GM13977 (cell line): Measurements from ENCODE around the gene GPR132.
"Not testable (repeated sequence)": the region's sequence is repeated elsewhere in the genome, so short reads cannot be mapped to it uniquely, and the experiment has no call there.

ENCODE experiments used
- DNase-seq: peaks from one replicate; pipeline ENCODE4 v3.0.0; 2012; ENCODE audit warnings: low spot score
- in situ Hi-C: fragments of 300-500 bp; cut with MboI; formaldehyde crosslinking; loops from one replicate; pipeline ENCODE4 v1.12.0; 2022; ENCODE audit warnings: low sequenced_read_pairs, low pct_unique_long_range_greater_than_20kb, mixed read lengths, inconsistent platforms; ENCODE audit not compliant: unreplicated experiment
- TF ChIP-seq, protein P1 (sequence below): IDR thresholded peaks from 2 replicates; pipeline ENCODE4 v1.5.1; 2012; ENCODE audit warnings: mild to moderate bottlenecking, control low read depth; ENCODE audit not compliant: insufficient read depth; ENCODE audit errors: extremely low read depth, missing control alignments

GPR132 gene

DNA sequence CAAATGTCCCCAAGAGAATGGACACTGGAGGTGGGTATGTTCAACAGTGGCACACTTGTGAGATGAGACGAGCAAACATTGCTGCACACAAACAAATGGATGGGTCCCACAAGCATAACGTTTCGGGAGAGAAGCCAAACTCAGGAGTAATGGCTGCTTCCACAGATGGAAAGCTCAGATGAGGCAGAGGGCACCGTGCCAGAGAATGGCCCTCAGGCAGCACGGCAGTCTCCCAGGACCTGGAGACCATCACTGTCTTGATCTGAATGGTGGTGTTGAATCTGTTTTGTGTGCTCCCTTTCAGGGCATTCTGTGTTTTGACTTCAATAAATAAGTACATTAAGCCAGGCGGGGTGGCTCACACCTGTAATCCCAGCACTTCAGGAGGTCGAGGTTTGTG lies 35.8 kb downstream of the GPR132 start:
- TF ChIP-seq, protein P1, sequence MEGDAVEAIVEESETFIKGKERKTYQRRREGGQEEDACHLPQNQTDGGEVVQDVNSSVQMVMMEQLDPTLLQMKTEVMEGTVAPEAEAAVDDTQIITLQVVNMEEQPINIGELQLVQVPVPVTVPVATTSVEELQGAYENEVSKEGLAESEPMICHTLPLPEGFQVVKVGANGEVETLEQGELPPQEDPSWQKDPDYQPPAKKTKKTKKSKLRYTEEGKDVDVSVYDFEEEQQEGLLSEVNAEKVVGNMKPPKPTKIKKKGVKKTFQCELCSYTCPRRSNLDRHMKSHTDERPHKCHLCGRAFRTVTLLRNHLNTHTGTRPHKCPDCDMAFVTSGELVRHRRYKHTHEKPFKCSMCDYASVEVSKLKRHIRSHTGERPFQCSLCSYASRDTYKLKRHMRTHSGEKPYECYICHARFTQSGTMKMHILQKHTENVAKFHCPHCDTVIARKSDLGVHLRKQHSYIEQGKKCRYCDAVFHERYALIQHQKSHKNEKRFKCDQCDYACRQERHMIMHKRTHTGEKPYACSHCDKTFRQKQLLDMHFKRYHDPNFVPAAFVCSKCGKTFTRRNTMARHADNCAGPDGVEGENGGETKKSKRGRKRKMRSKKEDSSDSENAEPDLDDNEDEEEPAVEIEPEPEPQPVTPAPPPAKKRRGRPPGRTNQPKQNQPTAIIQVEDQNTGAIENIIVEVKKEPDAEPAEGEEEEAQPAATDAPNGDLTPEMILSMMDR, result no peak
- DNase-seq, result no peak
- in situ Hi-C loops, result loop anchor here (25.0 kb wide), 1 partner anchor 267 kb away; the partner anchor contains the start of gene SIVA1

DNA sequence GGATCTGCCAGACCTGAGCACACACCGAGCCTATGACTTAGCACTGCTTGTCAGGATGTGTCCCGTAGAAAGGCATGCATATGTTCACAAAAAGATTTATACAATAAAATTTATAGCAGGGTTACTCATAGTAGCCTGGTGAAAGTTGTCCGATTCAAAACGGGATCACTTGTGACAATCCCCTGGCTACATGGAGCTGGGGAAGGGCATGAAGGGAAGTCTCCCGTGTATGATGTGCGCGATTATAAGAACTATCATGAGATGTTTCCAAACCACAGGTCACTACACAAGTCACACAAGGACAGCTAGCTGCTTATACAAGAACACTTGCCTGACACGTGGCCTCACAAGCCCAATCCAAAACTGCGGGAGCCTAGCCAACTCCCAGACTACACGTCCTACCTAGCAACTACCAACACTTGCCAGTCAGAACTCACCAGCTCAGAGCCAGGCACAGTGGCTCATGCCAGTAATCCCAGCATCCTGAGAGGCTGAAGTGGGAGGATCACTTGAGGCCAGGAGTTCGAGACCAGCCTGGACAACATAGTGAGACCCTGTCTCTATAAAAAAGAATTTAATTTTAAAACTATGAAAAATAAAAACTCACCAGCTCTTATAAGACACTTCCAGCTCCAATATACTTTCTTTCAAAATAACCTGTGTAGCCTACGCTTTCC lies 36.8 kb downstream of the GPR132 start:
- in situ Hi-C loops, result loop anchor here (25.0 kb wide), 1 partner anchor 266 kb away; the partner anchor contains the start of gene SIVA1
- no peak for DNase-seq

DNA sequence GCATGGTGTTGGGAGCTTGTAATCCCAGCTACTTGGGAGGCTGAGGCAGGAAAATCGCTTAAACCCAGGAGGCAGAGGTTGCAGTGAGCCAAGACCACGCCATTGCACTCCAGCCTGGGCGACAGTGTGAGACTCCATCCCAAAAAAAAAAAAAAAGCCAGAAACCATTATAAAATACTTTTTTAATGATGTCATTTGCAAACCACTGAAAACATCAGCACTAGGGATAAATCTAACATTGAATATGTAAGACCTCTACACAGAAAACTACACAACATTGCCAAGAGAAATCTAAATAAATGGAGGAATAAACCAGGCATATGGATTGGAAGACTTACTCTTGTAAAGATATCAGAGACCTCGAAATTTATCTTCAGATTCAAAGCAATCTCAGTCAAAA lies 37.5 kb downstream of the GPR132 start:
- not testable (repeated sequence) for DNase-seq
- in situ Hi-C loops, result loop anchor here (25.0 kb wide), 1 partner anchor 265 kb away; the partner anchor contains the start of gene SIVA1

More for the DNA sequence above, 36.8 kb downstream of the GPR132 start:
- TF ChIP-seq, protein P1, result no peak

DNA sequence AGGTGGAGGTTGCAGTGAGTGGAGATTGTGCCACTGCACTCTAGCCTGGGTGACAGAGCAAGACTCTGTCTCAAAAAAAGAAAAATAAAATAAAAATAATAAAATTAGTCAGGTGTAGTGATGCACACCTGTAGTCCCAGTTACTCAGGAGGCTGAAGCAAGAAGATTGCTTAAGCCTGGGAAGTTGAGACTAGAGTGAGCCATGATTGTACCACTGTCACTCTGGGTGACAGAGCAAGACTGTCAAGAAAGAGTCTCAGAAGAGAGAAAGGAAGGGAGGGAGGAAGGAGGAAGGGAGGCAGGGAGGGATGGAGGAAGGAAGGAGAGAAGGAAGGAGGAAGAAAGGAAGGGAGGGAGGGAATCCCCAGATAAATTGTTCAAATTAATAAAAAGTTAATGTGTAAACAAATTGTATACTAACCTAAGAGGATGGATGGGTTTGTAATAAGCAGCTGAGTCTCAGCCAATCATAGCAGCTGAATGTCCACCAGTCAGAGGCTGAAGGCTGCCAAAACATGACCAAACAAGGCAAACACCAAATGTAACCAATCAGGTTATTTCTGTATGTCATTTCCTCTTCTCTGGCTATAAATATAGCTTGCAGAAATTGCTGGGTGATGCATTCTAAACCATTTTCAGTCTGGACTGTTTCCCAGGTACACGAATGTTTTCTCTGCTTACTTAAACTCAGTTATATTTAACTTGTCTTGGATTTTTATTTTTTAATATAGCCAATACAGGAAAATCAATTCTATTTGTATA lies 38.2 kb downstream of the GPR132 start:
- DNase-seq, result no peak
- in situ Hi-C loops, result loop anchor here (25.0 kb wide), 1 partner anchor 265 kb away; the partner anchor contains the start of gene SIVA1

DNA sequence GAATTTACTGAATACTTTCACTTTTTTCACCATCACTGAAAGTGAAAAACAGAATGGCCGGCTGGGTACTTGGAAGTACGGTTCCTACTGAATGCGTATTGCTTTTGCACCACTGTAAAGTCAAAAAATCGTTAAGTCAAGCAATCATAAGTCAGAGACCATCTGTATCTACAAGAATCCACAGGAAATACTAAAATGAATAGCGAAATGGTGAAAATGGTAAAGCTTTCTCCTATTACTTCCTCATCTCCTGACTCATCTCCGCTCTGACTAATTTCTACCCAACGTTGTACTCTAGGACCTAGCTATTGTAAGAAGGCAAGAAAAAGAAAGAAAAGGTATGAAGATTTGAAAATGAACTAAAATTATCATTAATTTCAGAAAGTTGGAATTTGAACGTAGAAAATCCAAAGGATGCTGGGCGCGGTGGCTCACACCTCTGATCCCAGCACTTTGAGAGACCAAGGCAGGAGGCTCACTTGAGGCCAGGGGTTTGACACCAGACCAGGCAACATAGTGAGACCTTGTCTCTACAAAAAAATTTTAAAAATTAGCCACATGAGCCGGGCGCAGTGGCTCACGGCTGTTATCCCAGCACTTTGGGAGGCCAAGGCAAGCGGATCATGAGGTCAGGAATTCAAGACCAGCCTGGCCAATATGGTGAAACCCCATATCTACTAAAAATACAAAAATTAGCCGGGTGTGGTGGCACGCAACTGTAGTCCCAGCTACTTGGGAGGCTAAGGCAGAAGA lies 39.0 kb downstream of the GPR132 start:
- DNase-seq, result peak; percentile 69
- in situ Hi-C loops, result loop anchor here (25.0 kb wide), 1 partner anchor 264 kb away; the partner anchor contains the start of gene SIVA1
- TF ChIP-seq, protein P1, result no peak

More for the DNA sequence above, 38.2 kb downstream of the GPR132 start:
- TF ChIP-seq, protein P1, result no peak

DNA sequence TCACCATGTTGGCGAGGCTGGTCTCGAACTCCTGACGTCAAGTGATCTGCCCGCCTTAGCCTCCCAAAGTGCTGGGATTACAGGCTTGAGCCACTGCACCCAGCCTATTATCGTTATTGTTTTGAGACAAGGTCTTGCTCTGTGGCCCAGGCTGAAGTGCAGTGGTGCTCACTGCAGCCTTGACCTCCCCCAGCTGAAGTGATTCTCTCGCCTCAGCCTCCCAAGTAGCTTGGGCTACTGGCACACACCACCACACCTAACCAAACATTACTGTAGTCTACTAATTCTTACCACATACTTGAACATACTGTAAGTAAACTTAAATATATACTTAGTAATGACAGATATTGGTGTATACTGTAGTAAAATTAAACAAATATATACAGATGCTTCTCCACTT lies 39.8 kb downstream of the GPR132 start:
- in situ Hi-C loops, result loop anchor here (25.0 kb wide), 1 partner anchor 263 kb away; the partner anchor contains the start of gene SIVA1
- TF ChIP-seq, protein P1, result no peak
- no peak for DNase-seq
